Activated T-cell treated with anti-CD3 and anti-CD28 coated beads, Interleukin-2, amount 50 U/mL, for 72 hours (primary cell): ENCODE results near the gene ERMARD. TPM values are rescaled to one million over a fixed set of nuclear protein-coding genes. Genes with fewer than 3 reads are reported as not detected.
A peak's percentile ranks its signal among the peaks of the same experiment; 100 is the strongest.

ENCODE experiments used
- ATAC-seq, 2 donors: fragments of 150-1000 bp; cut with Tn5 transposase; replicated peaks in 1 of 2; 2 replicates each; pipeline ENCODE4 v1.10.0; 2021; ENCODE audit warnings: moderate library complexity in 2 of 2, mild to moderate bottlenecking in 1 of 2
- DNase-seq, 2 donors: peaks; one replicate each; pipeline ENCODE4 v3.0.0; 2021 to 2022; ENCODE audit warnings: mixed read lengths in 1 of 2
- H3K27ac Mint-ChIP-seq: one replicate; pipeline ENCODE4 v1.8.0; 2022; ENCODE audit warnings: mild to moderate bottlenecking, moderate library complexity, mixed read lengths
- H3K27me3 Mint-ChIP-seq: one replicate; pipeline ENCODE4 v1.8.0; 2022; ENCODE audit warnings: low read depth, mixed read lengths
- H3K36me3 Mint-ChIP-seq, 2 donors: one replicate each; pipeline ENCODE4 v1.8.0; 2022; ENCODE audit warnings: mixed read lengths in 2 of 2, mild to moderate bottlenecking in 1 of 2; ENCODE audit not compliant: insufficient read depth in 2 of 2
- H3K4me1 Mint-ChIP-seq: one replicate; pipeline ENCODE4 v1.8.0; 2022; ENCODE audit warnings: low read depth, mixed read lengths
- H3K4me3 Mint-ChIP-seq, 2 donors: one replicate each; pipeline ENCODE4 v1.8.0; 2022; ENCODE audit warnings: mild to moderate bottlenecking in 2 of 2, mixed read lengths in 2 of 2, moderate library complexity in 2 of 2
- H3K9me3 Mint-ChIP-seq, 2 donors: one replicate each; pipeline ENCODE4 v1.8.0; 2022; ENCODE audit warnings: mixed read lengths in 2 of 2
- total RNA-seq, 2 donors: library from RNA; stranded (reverse); gene quantifications; one replicate each; pipeline ENCODE4 v1.2.3, GENCODE V29; 2022

ERMARD gene
- total RNA-seq, 2 donors from 2014 or later = 30.5 to 37.9 TPM

DNA sequence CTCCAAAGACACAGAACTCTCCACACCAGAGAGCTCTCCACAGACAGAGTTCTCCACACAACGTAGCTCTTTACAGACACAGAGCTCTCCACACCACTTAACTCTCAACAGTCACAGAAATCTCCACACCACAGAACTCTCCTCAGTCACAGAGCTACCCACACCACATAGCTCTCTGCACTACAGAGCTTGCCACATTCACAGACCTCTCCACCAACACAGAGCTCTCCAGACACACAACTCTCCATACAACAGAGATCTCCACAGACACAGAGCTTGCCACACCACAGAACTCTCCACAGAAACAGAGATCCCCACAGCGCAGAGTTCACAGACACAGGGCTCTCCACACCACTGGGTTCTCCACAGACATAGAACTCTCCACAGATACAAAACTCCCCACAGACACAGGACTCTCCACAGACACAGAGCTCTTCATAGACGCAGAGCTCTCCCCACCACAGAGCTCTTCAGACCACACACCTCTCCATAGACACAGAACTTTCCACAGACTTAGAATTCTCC, 52.5 kb downstream of the ERMARD start:
- H3K27me3 Mint-ChIP-seq = peaks cover 48% of the 10 kb centered on the region
- peaks cover 47% of the 10 kb centered on the region for H3K4me1 Mint-ChIP-seq

DNA sequence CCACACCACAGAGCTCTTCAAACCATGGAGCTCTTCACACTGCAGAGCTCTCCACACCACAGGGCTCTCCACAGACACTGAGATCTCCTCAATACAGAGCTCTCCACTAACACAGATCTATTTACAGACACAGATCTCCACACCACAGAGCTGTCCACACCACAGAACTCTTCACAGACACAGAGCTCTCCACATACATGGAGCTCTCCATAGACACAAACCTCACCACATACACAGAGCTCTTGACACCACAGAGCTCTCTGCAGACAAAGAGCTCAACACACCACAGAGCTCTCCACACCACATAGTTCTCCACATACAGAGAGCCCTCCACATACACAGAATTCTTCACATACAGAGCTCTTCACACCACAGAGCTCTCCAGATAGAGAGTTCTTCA, 53.0 kb downstream of the ERMARD start:
- Mint-ChIP-seq H3K4me1 (peaks cover 47% of the 10 kb centered on the region), H3K36me3 (no peaks in the 10 kb centered on the region), H3K9me3 (no peaks in the 10 kb centered on the region), H3K4me3 (no peak overlapping the region), H3K27me3 (peaks cover 45% of the 10 kb centered on the region), H3K27ac (no peak overlapping the region)
- ATAC-seq = no peak
- DNase-seq = no peak

More for the DNA sequence above, 52.5 kb downstream of the ERMARD start:
- DNase-seq (no peak), ATAC-seq (peak; percentile 8 to 12)
- H3K27ac Mint-ChIP-seq = no peak overlapping the region
- peak overlapping the region in 1 of 2 donors; percentile 1 for H3K4me3 Mint-ChIP-seq
- no peaks in the 10 kb centered on the region for H3K36me3 Mint-ChIP-seq
- no peaks in the 10 kb centered on the region for H3K9me3 Mint-ChIP-seq

DNA sequence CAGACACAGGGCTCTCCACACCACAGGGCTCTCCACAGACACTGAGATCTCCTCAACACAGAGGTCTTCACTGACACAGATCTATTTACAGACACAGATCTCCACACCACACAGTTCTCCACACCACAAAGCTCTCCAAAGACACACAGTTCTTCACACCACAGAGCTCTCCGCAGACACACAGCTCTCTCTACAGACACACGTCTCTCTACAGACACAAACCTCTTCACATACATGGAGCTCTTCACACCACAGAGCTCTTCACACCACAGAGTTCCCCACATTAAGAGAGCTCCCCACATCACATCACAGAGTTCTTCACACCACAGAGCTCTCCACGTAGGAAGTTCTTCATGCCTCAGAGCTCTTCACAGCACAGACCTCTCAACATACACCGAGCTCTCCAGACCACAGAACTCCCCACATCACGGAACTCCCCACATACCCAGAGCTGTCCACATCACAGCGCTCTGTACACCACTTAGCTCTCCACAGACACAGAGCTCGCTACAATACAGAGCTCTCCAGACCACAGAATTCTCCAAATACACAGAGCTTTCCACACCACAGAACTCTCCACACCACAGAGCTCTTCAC, 53.9 kb downstream of the ERMARD start:
- Mint-ChIP-seq H3K36me3 (no peaks in the 10 kb centered on the region), H3K27me3 (peaks cover 45% of the 10 kb centered on the region), H3K4me1 (peaks cover 50% of the 10 kb centered on the region), H3K9me3 (no peaks in the 10 kb centered on the region), H3K4me3 (no peak overlapping the region), H3K27ac (no peak overlapping the region)
- ATAC-seq = peak; percentile 27 to 51
- no peak for DNase-seq

DNA sequence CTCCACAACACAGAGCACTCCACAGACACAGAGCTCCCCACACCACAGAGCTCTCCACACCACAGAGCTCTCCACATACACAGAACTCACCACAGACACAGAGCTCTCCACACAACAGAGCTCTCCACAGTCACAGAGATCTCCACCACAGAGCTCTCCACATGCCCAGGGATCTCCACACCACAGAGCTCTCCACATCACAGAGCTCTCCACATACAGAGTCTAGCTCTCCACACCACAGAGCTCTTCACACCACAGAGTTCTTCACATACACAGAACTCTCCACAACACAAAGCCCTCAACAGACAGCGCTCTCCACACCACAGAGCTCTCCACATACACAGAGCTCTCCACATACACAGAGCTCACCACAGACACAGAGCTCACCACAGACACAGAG, 55.3 kb downstream of the ERMARD start:
- ATAC-seq (peak; percentile 12 to 47), DNase-seq (no peak)
- peaks cover 45% of the 10 kb centered on the region for H3K27me3 Mint-ChIP-seq
- H3K36me3 Mint-ChIP-seq = no peaks in the 10 kb centered on the region
- peaks cover 53% of the 10 kb centered on the region for H3K4me1 Mint-ChIP-seq
- H3K4me3 Mint-ChIP-seq = no peak overlapping the region
- H3K9me3 Mint-ChIP-seq = no peaks in the 10 kb centered on the region
- no peak overlapping the region for H3K27ac Mint-ChIP-seq

DNA sequence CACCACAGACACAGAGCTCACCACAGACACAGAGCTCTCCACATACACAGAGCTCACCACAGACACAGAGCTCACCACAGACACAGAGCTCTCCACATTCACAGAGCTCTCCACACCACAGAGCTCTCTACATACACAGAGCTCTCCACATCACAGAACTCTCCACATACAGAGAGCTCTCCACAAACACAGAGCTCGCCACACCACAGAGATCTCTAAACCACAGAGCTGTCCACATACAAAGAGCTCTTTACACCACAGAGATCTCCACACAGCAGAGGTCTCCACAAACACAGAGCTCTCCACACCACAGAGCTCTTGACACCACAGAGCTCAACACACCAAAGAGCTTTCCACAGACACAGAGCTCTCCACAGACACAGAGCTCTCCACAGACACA, 55.8 kb downstream of the ERMARD start:
- Mint-ChIP-seq H3K36me3 (no peaks in the 10 kb centered on the region), H3K27me3 (peaks cover 45% of the 10 kb centered on the region), H3K9me3 (no peaks in the 10 kb centered on the region), H3K4me3 (no peak overlapping the region), H3K27ac (no peak overlapping the region), H3K4me1 (peaks cover 53% of the 10 kb centered on the region)
- ATAC-seq = peak in 1 of 2 donors; percentile 18
- DNase-seq = no peak

DNA sequence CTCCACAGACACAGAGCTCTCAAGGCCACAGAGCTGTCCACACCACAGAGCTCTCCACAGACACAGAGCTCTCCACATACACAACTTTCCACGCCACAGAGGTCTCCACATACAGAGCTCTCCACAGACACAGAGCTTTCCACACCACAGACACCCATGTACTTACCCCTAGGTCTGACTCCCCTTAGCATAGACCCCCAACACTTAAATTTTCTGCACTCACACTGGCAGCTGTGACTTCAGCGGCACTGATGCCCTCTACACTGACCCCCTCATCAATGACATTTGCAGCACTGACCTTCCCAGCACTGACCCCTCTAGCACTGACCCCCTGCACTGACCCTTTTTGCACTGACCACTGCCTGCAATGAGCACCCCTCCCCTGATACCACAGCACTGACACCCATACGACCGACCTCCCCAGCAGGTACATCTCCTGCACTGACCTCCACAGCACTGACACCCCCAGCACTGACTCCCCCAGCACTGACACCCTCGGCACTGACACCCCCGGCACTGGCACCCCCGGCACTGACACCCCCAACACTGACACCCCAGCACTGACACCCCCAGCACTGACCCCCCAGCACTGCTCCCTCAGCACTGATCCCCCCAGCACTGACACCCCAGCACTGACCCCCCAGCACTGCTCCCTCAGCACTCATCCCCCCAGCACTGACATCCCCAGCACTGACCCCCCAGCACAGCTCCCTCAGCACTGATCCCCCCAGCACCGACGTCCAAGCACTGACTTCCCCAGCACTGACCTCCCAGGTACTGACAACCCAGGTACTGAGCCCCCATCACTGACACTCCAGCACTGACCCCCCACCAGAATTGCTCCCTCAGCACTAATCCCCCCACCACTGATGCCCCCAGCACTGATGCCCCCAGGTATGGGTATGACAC, 56.5 kb downstream of the ERMARD start:
- no peak for ATAC-seq
- Mint-ChIP-seq H3K4me3 (no peak overlapping the region), H3K36me3 (no peaks in the 10 kb centered on the region), H3K4me1 (peaks cover 52% of the 10 kb centered on the region), H3K27ac (no peak overlapping the region), H3K9me3 (no peaks in the 10 kb centered on the region), H3K27me3 (peaks cover 45% of the 10 kb centered on the region)
- no peak for DNase-seq

DNA sequence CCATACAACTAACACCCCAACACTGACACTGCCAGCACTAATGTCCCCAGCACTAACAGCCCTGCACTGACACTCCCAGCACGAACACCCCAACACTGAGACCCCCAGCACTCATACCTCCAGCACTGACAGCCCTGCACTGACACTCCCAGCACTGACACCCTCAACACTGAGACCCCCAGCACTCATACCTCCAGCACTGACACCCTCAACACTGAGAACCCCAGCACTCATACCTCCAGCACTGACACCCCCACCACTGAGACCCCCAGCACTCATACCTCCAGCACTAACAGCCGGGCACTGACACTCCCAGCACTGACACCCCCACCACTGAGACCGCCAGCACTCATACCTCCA, 57.2 kb downstream of the ERMARD start:
- no peak overlapping the region for H3K4me3 Mint-ChIP-seq
- no peak overlapping the region for H3K27ac Mint-ChIP-seq
- no peaks in the 10 kb centered on the region for H3K9me3 Mint-ChIP-seq
- peaks cover 46% of the 10 kb centered on the region for H3K4me1 Mint-ChIP-seq
- H3K36me3 Mint-ChIP-seq = no peaks in the 10 kb centered on the region
- ATAC-seq = no peak
- DNase-seq = no peak
- peaks cover 40% of the 10 kb centered on the region for H3K27me3 Mint-ChIP-seq

DNA sequence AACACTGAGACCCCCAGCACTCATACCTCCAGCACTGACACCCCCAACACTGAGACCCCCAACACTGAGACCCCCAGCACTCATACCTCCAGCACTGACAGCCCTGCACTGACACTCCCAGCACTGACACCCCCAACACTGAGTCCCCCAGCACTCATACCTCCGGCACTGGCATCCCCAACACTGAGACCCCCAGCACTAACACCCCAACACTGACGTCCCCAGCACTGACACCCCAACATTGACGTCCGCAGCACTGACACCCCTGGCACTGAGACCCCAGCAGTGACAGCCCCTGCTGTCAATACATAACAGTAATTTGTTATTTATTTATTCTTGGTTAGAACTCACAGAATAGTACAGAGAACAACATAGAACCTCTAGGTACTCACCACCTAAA, 58.0 kb downstream of the ERMARD start:
- H3K4me3 Mint-ChIP-seq = no peak overlapping the region
- no peak overlapping the region for H3K27ac Mint-ChIP-seq
- no peaks in the 10 kb centered on the region for H3K9me3 Mint-ChIP-seq
- H3K36me3 Mint-ChIP-seq = no peaks in the 10 kb centered on the region
- H3K4me1 Mint-ChIP-seq = peaks cover 38% of the 10 kb centered on the region
- ATAC-seq (no peak), DNase-seq (no peak)
- H3K27me3 Mint-ChIP-seq = peaks cover 32% of the 10 kb centered on the region

DNA sequence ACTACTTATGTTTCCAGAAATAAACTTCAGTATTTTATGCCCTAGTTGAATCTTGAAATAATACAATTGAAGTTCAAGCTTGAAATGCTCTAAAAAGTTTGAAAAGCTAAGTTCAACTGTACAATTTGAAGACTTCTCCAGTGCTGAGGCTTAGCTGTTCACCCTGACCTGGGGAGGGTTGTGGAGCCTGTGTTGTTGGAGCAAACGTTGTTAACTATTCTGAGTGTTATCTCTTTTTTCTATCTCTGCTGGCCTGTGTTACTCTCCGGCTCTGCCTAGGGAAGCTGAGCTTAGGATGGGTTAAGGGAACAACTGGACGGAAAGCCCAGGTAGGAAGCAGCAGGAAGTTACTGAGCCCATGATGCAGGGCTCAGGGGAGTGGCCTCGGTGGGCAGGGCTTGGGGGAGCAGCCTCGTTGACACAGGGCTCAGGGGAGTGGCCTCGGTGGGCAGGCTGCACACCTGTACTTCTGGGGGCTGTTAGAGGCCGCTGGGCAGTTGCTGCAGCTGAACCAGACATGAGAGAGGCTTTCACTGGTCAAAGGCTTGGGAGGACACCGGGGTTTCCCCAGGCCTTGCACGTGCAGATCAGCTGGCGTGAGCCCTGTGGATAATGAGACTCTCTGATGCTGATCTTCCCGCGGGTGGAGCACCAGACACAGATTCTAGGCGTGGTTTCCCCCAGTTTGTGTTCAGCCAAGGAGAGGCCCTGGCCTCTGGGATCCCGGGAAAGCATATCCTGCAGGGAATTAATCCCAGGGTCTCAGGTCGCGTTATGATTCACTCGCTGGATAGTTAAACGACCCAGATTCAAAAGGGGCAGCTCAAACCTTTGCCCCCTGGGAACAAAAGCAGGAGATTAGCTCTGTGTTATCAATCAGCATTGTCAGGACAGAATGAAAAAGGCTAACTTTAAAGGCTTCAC, 58.9 kb downstream of the ERMARD start:
- DNase-seq = no peak
- peak in 1 of 2 donors; percentile 42 for ATAC-seq
- H3K9me3 Mint-ChIP-seq = no peaks in the 10 kb centered on the region
- no peak overlapping the region for H3K4me3 Mint-ChIP-seq
- peaks cover 23% of the 10 kb centered on the region for H3K27me3 Mint-ChIP-seq
- no peak overlapping the region for H3K27ac Mint-ChIP-seq
- H3K36me3 Mint-ChIP-seq = no peaks in the 10 kb centered on the region
- H3K4me1 Mint-ChIP-seq = peaks cover 28% of the 10 kb centered on the region

DNA sequence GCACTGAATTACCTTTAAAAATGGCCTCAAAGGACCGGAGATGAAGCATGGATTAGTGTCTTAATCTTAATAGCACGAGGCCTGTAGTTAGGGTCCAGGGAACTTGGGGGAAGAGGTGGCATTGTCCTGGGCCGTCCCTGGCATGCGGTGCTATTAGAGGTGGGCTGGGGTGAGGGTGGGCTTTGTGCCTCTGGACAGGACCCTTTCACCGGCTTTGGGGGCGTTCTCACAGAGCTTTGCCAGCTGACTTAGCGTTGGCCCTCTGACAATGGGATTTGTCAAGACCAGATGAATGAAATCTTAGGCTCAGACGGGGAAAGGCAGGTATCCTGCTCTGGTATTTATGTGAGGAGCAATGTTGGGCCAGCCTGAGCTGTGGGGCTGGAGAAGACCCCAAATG, 59.6 kb downstream of the ERMARD start:
- peaks cover 3 to 4% of the 10 kb centered on the region in 2 donors for H3K9me3 Mint-ChIP-seq
- no peak for DNase-seq

DNA sequence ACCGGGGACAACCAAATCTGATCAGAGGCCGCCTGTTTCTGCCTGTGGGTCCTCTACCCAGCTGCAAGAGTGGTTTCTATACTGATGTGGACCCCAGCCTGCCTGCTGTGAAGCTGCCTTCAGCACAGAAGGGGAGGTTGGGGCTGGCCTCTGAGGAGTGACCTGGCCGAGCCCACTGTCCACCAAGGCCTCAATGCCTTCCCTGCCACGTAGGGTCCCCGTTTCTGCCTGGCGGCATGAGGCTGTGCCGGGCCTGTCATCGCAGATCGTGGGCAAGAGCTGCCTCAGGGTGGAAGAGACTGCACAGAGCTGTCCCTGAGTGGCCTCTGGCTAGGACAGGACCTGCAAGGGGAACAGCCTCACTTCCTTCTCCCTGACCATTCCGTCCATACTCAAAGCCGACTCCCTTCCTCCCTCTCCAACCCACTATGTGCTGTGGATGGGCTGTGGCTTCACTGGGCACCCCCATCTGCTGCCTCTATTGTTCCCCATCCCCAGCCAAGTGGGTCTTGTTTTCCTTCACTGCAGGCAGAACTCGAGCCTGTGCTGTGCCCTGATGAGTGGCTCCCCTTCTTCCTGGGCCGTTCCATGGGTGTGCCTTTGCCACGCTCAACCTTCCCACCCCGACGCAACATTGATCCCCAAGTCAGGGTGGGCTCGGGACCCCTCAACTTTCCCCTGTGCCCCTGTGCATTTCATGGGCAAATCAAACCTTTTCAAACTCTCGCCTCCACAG, 60.3 kb downstream of the ERMARD start:
- H3K4me1 Mint-ChIP-seq = peaks cover 17% of the 10 kb centered on the region
- peaks cover 9% of the 10 kb centered on the region for H3K27me3 Mint-ChIP-seq
- peaks cover 6% of the 10 kb centered on the region in 2 donors for H3K9me3 Mint-ChIP-seq
- no peak for ATAC-seq
- no peak overlapping the region for H3K27ac Mint-ChIP-seq
- H3K4me3 Mint-ChIP-seq = no peak overlapping the region
- peaks cover 0 to 3% of the 10 kb centered on the region in 2 donors for H3K36me3 Mint-ChIP-seq
- no peak for DNase-seq

More for the DNA sequence above, 59.6 kb downstream of the ERMARD start:
- Mint-ChIP-seq H3K27ac (no peak overlapping the region), H3K4me1 (peaks cover 21% of the 10 kb centered on the region), H3K27me3 (peaks cover 15% of the 10 kb centered on the region), H3K4me3 (no peak overlapping the region), H3K36me3 (peaks cover 0 to under 1% of the 10 kb centered on the region in 2 donors)
- no peak for ATAC-seq

DNA sequence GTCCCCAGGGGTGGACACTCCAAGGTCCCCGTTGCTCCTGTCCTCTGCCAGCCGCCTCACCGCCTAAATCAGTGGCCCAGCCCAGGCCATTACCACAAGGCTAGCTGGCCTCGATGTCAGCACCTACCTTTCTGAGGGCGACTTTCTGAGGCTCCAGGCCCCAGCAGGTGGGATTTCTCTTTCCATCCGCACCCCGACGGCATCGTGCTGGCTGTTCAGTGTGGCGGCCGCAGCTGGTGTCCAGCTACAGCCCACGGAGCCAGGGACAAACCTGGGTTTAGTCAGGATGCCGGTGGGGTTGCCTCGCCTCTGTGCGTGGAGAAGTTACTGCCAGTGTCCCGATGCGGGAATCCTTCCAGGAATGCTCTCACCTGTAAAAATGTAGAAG, 60.8 kb downstream of the ERMARD start:
- H3K27me3 Mint-ChIP-seq = peaks cover 9% of the 10 kb centered on the region
- peaks cover 0 to 3% of the 10 kb centered on the region in 2 donors for H3K36me3 Mint-ChIP-seq
- peaks cover 12% of the 10 kb centered on the region for H3K4me1 Mint-ChIP-seq
- ATAC-seq (no peak), DNase-seq (no peak)
- H3K9me3 Mint-ChIP-seq = peaks cover 6% of the 10 kb centered on the region in 2 donors
- no peak overlapping the region for H3K4me3 Mint-ChIP-seq
- H3K27ac Mint-ChIP-seq = no peak overlapping the region
